GM18502 (cell line): ENCODE measurements around the gene PSMC4.

ENCODE experiments used
- ATAC-seq: cut with Tn5 transposase; IDR thresholded peaks from one replicate; pipeline ENCODE4 v1.9.1; 2021; ENCODE audit warnings: mild to moderate bottlenecking; ENCODE audit not compliant: unreplicated experiment, poor library complexity

The PSMC4 gene

DNA sequence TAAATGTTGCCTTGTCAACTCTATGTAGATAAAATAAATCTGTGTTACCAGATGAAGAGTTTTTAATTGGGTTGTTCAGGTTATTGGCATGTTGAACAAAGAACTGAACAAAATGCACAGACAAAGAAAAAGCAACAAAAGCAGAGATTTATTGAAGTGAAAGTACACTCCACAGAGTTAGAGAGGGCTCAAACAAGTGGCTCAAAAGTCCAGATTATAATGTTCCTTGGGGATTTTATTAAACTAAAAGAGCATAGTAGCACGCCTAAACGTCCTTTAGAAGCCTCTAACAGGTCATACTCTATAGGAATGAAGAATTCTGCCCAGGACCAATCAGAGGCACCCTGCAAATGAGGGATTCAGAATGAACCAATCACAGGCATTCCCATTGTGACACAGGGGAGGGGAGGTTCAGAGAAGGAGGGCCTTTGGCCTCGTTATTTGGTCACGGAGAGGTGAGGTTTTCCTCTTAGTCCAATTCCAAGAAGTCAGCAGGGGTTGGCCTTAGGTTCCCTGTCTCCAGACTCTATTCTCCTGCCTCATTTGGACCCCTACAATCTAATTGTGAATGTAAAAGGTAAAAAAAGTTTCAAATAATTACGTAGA is 12.8 kb downstream of the PSMC4 start:
- no peak for ATAC-seq

DNA sequence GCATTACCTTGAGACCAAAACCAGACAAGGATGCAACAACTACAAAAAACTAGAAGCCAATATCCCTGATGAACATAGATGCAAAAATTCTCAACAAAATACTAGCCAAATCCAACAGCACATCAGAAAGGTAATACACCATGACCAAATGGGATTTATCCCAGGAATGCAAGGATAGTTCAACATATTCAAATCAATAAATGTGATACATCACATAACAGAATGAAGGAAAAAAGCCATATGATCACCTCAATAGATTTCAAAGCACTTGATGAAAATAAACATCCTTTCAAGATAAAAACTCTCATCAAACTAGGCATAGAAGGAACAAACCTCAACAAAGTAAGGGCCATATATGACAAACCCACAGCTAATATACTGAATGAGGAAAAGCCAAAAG is 15.7 kb downstream of the PSMC4 start:
- no peak for ATAC-seq

DNA sequence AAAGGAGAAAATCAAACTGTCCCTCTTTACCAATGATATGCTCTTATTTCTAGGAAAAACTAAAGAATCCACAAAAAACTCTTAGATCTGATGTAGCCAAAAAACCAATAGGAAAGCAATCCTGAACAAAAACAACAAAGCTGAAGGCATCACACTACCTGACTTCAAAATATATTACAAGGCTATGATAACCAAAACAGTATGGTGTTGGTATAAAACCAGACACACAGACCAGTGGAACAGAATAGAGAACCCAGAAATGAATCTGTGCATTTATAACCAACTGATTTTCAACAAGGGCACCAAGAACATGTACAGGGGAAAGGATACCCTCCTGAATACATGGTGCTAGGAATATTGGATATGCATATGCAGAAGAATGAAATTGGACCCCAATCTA is 16.2 kb downstream of the PSMC4 start:
- no peak for ATAC-seq

DNA sequence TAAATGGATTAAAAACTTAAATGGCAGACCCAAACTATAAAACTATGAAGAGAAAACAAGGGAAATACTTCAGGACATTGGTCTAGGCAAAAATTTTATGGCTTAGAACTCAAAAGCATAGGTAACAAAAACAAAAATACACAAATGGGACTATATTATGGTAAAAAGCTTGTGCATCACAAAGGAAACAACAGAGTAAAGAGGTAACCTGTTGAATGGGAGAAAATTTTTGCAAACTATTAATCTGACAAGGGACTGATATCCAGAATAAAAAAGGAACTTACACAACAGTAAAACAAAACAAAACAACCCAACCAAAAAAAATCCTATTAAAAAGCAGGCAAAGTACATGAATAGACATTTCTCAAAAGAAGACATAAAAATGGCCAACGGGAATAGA is 16.6 kb downstream of the PSMC4 start:
- no peak for ATAC-seq

DNA sequence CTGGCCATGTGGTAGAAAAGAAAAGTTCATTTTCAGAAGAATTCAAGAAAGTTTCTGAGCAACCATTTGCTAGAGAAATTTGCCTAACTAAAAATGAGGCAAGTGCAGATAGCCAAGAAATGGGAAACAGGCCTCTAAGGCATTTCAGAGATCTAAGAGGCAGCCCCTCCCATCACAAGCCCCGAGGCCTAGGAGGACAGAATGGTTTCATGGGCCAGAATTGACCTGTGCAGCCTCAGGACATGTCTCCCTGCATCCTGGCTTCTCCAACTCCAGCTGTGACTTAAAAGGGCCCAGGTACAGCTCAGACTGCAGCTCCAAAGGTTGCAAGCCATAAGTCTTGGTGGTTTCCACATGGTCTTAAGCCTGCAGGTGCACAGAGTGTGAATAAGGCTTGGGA is 22.6 kb downstream of the PSMC4 start:
- no peak for ATAC-seq

DNA sequence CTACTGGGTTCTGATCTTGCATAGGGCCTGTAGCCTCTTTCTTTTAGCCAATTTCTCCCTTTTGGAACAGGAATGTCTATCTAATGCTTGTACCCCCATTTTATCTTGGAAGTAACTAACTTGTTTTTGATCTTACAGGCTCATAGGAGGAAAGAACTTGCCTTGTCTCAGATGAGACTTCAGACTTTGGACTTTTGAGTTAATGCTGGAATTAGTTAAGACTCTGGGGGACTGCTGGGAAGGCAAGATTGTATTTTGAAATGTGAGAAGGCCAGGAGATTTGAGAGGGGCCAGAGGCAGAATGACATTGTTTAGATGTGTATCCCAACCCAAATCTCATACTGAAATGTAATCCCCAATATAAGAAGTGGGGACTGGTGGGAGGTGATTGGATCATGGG is 23.4 kb downstream of the PSMC4 start:
- no peak for ATAC-seq

DNA sequence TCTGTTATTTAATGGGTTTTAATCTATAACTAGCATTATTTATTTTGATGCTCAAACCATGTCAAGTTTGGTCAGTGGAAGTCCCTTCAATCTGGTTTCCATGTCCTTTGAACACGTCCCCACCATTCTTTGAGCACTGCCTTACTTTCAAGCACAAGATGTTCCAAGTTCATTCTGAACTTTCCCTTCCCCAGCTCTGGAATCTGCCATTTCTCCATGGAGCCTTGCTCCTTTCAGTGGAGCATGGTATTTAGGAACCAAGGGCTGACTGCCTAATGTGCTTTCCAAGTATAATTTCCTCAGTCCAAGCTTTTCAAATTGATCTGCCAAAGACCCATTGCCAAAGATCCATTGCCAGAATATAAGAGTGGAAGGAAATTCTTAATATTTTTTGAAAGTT is 24.8 kb downstream of the PSMC4 start:
- no peak for ATAC-seq

DNA sequence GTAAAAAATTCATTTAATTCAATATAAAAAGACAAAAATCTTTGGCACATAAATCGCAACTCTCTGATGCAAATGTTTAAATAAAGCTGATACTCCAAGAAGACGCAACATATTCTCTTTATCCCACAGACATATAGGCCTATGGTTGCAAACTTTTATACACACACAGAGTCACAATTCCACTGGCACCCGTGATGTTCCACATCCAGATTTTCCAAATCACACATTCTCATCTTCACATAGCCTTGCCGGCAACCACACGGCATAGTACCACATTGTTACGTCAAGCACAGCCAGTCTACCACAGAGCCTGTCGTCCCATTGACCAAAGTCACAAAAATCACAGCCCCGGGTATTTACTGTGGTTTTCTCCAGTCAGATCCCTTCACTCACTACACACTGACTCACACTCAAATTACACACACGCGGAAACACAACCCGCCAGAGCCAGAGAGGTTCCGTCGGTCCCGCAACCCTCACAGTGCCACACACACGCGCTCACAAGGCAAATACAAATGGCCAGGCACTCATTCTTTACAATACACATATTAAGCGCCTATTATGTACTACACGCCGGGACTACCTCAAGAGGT is 25.3 kb downstream of the PSMC4 start:
- ATAC-seq: peak; percentile 36

DNA sequence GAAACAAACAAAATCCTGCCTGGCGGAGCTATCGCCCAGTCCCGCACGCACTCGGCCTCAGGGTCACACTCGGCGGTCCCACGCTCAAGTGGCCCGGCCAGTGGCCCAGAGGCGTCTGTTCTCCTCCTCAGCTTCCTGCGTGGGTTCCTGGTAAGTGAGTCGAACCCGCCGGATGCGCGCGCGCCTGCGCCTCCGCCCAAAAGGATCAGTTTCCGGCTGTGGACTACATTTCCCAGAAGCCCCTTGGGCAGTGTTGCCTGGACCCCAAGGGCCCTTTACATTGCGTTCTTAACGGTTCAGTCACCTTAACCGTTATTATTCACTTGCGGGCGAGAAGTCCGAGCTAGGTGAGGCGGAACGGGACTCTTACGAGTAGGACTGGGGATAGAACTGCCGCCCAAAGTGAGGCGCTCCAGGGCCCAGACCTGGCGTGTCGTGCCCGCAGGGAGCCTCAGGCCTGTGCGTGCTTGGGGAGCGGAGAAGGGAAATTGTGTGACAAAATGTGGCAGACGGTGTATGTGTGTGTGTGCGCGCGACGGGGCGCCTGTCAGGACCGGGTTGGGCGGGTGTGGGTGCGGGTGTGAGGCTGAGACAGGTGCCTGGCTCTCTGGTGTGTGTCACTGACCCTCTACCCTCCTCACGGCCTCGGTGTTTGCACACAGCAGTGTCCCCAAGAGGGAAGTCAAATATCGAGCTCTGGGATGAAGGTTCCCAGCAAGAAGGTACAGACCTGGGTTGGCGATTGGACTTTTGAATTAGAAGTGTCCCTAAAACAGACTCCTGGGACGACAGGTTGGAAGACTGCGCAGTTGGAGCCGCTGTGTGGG is 26.1 kb downstream of the PSMC4 start, which contains the start of gene ZNF546:
ZNF546 (plus strand) TSS at position 250 of the 827 bp plus-strand sequence. CDS start 1,267 bp downstream, outside the sequence.
- peak; percentile 85 for ATAC-seq

DNA sequence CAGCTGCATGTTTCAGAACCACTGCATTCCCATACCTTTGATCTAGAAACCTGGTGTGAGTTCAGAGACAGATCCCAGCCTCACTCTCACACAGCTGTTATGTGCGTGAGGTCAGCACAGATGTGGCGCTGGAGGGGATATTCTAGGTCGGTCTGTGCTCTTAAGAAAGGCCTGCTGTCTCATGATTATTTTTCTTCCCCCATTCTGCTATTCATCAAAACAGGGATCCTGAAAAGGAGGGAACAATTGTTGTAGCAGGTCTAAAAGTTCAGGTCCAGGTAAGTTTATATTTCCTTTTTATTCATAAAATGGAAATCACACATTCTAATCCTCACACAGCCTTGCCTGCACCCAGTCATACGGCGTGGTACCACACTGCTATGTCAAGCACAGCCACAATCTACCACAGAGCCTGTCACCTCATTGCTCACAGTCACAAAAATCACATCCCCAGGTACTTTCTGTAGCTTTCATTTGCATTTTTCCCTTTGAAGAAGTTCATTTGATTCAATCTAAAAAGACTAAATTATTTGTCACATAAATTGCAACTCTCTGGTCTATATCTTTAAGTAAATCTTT is 26.8 kb downstream of the PSMC4 start:
- ATAC-seq: no peak

DNA sequence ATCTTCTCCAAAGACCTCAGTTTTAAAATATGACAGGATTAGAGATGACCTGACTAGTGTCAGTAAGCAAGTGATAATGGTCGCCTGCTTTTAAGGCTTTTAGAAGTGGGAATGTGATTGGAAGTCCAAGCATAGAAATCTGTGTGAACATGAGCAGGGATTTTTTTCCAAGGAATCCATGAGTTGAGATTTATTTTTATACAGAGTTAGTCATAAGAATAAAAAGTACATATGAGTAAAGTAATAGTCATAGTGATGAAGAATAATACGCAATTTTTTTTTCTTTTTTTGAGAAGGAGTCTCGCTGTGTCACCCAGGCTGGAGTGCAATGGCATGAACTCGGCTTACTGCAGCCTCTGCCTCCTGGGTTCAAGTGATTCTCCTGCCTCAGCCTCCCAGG is 27.5 kb downstream of the PSMC4 start:
- no peak for ATAC-seq

DNA sequence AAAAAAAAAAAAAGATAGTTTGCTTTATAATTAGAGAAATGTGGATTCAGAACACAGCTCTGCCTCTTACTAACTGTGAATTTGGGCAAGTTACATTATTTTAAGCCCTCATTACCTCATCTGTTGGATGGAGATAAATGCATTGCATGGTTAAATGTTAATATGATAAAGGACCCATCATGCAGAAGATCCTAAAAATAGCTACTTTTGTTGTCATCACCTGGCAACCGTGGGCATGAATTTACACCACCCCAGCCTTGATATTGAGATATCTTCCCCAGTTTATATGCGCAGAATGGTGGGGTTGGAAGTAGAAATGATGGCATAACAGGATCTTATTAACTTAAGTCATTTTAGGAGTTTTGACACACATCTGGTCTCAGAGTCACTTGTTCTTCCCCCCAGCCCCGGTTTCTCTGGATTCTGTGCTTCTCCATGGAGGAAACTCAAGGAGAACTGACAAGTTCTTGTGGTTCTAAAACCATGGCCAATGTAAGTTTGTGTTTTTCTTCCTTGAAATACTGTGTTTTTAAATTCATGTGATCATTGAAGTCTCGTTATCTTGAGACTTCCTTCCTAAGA is 34.8 kb downstream of the PSMC4 start:
- ATAC-seq: no peak

DNA sequence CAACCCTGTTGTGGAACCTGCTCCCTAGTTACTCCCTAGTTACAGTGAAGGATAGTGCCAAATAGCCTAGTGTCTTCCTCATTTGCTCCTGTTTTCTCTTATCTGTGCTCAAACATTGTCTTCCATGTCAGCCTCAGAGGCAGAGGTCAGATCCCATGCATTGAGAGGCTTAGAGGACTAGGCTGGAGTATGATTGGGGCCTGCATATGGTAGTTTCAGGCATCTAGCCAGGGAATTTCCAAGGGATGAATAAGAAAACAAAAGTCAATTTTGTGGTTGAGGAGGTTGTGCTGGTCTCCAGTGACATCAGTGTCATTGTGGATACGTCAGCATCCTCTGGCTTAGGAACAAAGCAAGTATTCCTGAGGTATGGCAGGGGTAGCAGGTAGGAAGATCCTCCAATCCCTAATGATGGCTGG is 35.3 kb downstream of the PSMC4 start:
- no peak for ATAC-seq

DNA sequence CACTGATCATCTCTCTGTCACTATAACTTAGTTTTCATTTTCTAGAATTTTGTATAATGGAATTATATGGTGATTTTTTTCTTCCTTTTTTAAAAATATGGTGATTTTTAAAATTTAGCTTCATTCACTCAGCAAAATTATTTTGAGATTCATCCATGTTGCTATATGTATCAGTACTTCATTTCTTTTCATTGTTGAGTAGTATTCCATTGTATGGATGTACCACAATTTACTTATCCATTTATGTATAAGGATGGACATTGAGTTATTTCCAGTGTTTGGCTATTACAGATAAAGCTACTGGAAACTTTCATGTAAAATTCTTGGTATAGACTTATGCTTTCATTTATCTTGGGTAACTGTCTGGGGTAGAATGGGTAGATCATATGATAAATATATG is 38.7 kb downstream of the PSMC4 start:
- no peak for ATAC-seq

DNA sequence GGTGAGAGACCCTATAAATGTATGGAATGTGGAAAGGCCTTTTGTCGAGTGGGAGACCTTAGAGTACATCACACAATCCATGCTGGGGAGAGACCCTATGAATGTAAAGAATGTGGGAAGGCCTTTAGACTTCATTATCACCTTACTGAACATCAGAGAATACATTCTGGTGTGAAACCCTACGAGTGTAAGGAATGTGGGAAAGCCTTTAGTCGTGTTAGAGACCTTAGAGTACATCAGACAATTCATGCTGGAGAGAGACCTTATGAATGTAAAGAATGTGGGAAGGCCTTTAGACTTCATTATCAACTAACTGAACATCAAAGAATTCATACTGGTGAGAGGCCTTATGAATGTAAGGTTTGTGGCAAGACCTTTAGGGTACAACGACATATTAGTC is 43.0 kb downstream of the PSMC4 start:
- ATAC-seq: no peak

DNA sequence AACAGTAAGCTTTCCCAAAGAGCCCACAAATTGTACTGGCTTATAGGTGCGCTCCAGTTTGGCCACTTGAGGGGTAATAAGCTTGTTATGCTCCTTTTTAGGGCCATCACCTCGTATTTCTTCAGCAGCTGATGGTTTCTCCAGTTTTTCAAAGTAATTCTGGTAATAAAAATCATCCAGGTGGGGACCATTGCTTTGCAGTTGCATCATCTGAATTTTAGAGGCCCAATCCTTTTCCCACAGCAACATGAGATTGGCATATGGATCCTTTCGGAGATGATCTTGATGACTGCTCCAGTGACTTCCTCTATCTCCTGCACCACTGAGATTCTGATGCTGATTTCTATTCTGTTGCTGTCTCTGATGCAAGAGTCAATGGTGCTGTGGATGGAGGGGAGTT is 53.0 kb downstream of the PSMC4 start:
- no peak for ATAC-seq

DNA sequence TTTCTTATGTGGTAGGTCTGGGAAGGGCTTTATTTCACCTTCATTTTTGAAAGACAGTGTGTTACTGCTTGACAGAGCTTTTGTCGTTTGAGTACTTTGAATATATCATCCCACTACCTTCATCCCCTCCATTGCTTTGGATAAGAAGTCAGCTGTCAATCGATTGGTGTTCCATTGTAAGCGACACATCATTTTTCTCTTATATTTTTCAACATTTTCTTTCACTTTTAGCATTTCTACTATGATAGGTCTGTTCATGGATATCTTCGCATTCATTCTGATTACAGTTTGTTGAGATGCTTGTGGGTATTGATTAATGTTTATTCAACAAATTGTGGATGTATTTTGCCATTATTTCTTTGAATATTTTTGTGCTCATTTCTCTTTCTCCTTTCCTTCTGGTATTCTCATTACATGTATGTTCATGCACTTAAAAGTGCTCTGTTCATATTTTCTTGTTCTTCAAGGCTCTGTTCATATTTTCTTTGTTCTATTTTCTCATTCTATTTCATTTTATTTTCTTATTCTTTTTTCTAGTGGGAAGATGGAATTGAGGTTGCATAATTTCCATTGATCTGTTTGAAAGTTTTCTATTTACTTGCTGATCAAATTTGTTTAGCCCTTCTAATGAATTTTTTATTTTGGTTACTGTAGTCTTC is 55.1 kb downstream of the PSMC4 start:
- no peak for ATAC-seq

DNA sequence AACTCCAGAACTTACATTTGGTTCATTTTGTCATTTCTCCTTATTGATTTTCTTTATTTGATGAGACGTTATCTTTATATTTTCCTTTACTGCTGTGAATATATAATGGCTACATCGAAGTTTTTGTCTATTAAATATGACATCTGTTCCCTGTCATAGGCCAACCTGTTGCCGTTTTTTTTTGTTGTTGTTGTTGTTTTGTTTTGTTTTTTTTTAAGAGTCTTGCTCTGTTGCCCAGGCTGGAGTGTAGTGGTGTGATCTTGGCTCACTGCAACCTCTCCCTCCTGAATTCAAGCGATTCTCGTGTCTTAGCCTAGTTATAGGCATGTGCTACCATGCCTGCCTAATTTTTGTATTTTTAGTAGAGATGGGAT is 55.6 kb downstream of the PSMC4 start:
- ATAC-seq: no peak
